SK-N-SH (cell line): Measurements from ENCODE around the gene FAM163A. TPM values are rescaled to one million over a fixed set of nuclear protein-coding genes. Genes with fewer than 3 reads are reported as not detected.

Experiments
- CTCF ChIA-PET: fragments of 300-600, 350-600 bp; formaldehyde crosslinking; extraction: SDS; loops from one replicate; lab custom pipeline; 2021; lab: Yijun Ruan, JAX
- POLR2A ChIA-PET: fragments of 350-600 bp; sonication (Branson Sonifier 250); formaldehyde crosslinking; extraction: SDS; loops from one replicate; lab custom pipeline; 2020; ENCODE audit warnings: antibody characterized with exemption, inconsistent platforms; lab: Yijun Ruan, JAX
- DNase-seq: peaks from one replicate; pipeline ENCODE4 v3.0.0; 2012
- H2AFZ ChIP-seq: fragments of 200-600 bp; sonication (generic); 2 replicates; pipeline ENCODE4 v1.8.1; 2016; ENCODE audit warnings: antibody characterized with exemption, mild to moderate bottlenecking, low read depth
- H3F3A ChIP-seq: fragments of 200-600 bp; sonication (generic); replicated peaks from 2 replicates; pipeline ENCODE3; 2016; ENCODE audit warnings: antibody characterized with exemption, mild to moderate bottlenecking; ENCODE audit not compliant: insufficient read depth
- H3K27ac ChIP-seq, 2 experiments: fragments of 200-500 bp in 1 of 2; fragments of 200-600 bp in 1 of 2; sonication (Bioruptor generic) in 1 of 2; sonication (generic), shearing (Covaris generic) in 1 of 2; 2 replicates each; pipeline versions ENCODE4 v1.5.1 to v1.6.1; 2014 to 2016; ENCODE audit warnings: low read depth in 2 of 2, inconsistent platforms in 1 of 2, low read length in 1 of 2, mild to moderate bottlenecking in 1 of 2, mixed read lengths in 1 of 2
- H3K27me3 ChIP-seq: fragments of 200-600 bp; sonication (generic), shearing (Covaris generic); 2 replicates; pipeline ENCODE4 v1.6.1; 2016; ENCODE audit warnings: mixed run types; ENCODE audit not compliant: insufficient read depth
- H3K36me3 ChIP-seq, 2 experiments: fragments of 200-500 bp in 1 of 2; fragments of 200-600 bp in 1 of 2; sonication (Bioruptor generic) in 1 of 2; sonication (generic) in 1 of 2; replicated peaks in 1 of 2; 2 replicates each; pipeline versions ENCODE3 to v1.5.1; 2014 to 2016; ENCODE audit warnings: low read length in 1 of 2, mild to moderate bottlenecking in 1 of 2; ENCODE audit not compliant: insufficient read depth in 2 of 2, control insufficient read depth in 1 of 2
- H3K4me1 ChIP-seq, 2 experiments: fragments of 200-500 bp in 1 of 2; fragments of 200-600 bp in 1 of 2; sonication (Bioruptor generic) in 1 of 2; sonication (generic), shearing (Covaris generic) in 1 of 2; 2 replicates each; pipeline versions ENCODE4 v1.5.1 to v1.6.1; 2014 to 2016; ENCODE audit warnings: low read depth in 1 of 2, low read length in 1 of 2, mixed run types in 1 of 2; ENCODE audit not compliant: insufficient read depth in 2 of 2, control insufficient read depth in 1 of 2
- H3K4me2 ChIP-seq: fragments of 200-600 bp; sonication (generic), shearing (Covaris generic); 2 replicates; pipeline ENCODE4 v1.6.1; 2017; ENCODE audit warnings: mixed run types
- H3K4me3 ChIP-seq, 2 experiments: fragments of 200-500 bp in 1 of 2; fragments of 200-600 bp in 1 of 2; sonication (Bioruptor generic) in 1 of 2; sonication (generic), shearing (Covaris generic) in 1 of 2; 2 replicates each; pipeline versions ENCODE4 v1.5.1 to v1.8.1; 2014 to 2016; ENCODE audit warnings: low read depth in 2 of 2, inconsistent platforms in 1 of 2, low read length in 1 of 2, mild to moderate bottlenecking in 1 of 2, mixed read lengths in 1 of 2, moderate library complexity in 1 of 2
- H3K79me2 ChIP-seq: fragments of 200-600 bp; sonication (generic); 2 replicates; pipeline ENCODE4 v1.8.1; 2017; ENCODE audit warnings: mild to moderate bottlenecking; ENCODE audit not compliant: insufficient read depth
- H3K9ac ChIP-seq: fragments of 200-600 bp; sonication (generic); 2 replicates; pipeline ENCODE4 v1.6.1; 2017; ENCODE audit warnings: mixed run types
- H3K9me2 ChIP-seq: fragments of 200-600 bp; sonication (generic); 2 replicates; pipeline ENCODE4 v1.6.1; 2017; ENCODE audit warnings: mixed run types
- H3K9me3 ChIP-seq: fragments of 200-600 bp; sonication (generic); 2 replicates; pipeline ENCODE4 v1.6.1; 2017; ENCODE audit warnings: mixed run types, mild to moderate bottlenecking, moderate library complexity
- H4K20me1 ChIP-seq: fragments of 200-600 bp; sonication (generic); 2 replicates; pipeline ENCODE4 v1.6.1; 2017; ENCODE audit warnings: mild to moderate bottlenecking, mixed run types; ENCODE audit not compliant: insufficient read depth
- EZH2phosphoT487 ChIP-seq: fragments of 200-600 bp; sonication (generic); IDR thresholded peaks from 2 replicates; pipeline ENCODE4 v1.6.1; 2017; ENCODE audit warnings: low read depth, mixed run types, mild to moderate bottlenecking, antibody characterized with exemption, moderate library complexity, borderline replicate concordance
- GABPA ChIP-seq: IDR thresholded peaks from 2 replicates; pipeline ENCODE4 v1.4.0; 2012; ENCODE audit warnings: low read depth, mild to moderate bottlenecking
- JUND ChIP-seq: IDR thresholded peaks from 2 replicates; pipeline ENCODE4 v1.4.0; 2012
- MEF2A ChIP-seq: IDR thresholded peaks from 2 replicates; pipeline ENCODE4 v1.4.0; 2012; ENCODE audit warnings: low read depth, borderline replicate concordance
- NFIC ChIP-seq: IDR thresholded peaks from 2 replicates; pipeline ENCODE4 v1.4.0; 2012; ENCODE audit warnings: borderline replicate concordance
- POLR2AphosphoS5 ChIP-seq: IDR thresholded peaks from 2 replicates; pipeline ENCODE4 v1.6.1; 2012; ENCODE audit warnings: low read depth, low read length
- RFX5 ChIP-seq: IDR thresholded peaks from 2 replicates; pipeline ENCODE4 v1.6.1; 2012; ENCODE audit warnings: mild to moderate bottlenecking, improper control_type of control experiment, low read length
- TCF12 ChIP-seq: IDR thresholded peaks from 2 replicates; pipeline ENCODE4 v1.4.0; 2012
- TEAD4 ChIP-seq: IDR thresholded peaks from 2 replicates; pipeline ENCODE4 v1.4.0; 2012; ENCODE audit warnings: mild to moderate bottlenecking, borderline replicate concordance; ENCODE audit not compliant: insufficient read depth
- WGBS: methylation state at CpG from one replicate; pipeline ENCODE4 v1.1.6; 2017; ENCODE audit warnings: low lambda C conversion rate; 5-methylcytosine and 5-hydroxymethylcytosine counted together
- polyA plus RNA-seq, 3 experiments: library from polyadenylated mRNA; depleted of rRNA; stranded (reverse); fragments of >200 nt; gene quantifications; 2 replicates each; pipeline ENCODE4 v1.2.3, GENCODE V29; 2012
- TF ChIP-seq, protein P1 (sequence below): fragments of 150-350 bp; IDR thresholded peaks from 2 replicates; pipeline ENCODE4 v1.6.1; 2016; ENCODE audit warnings: mild to moderate bottlenecking, low read depth, low read length
- TF ChIP-seq, protein P2 (sequence below): fragments of 200-600 bp; sonication (generic); IDR thresholded peaks from 2 replicates; pipeline ENCODE4 v1.6.1; 2017; ENCODE audit warnings: antibody characterized with exemption, mild to moderate bottlenecking, moderate library complexity
- TF ChIP-seq, protein P3 (sequence below): IDR thresholded peaks from 2 replicates; pipeline ENCODE4 v1.6.1; 2012; ENCODE audit warnings: mild to moderate bottlenecking, low read depth, low read length, moderate library complexity
- TF ChIP-seq, protein P4 (sequence below): fragments of 150-350 bp; IDR thresholded peaks from 2 replicates; pipeline ENCODE4 v1.6.1; 2017; ENCODE audit warnings: antibody characterized with exemption, low read length, low read depth, borderline replicate concordance

The FAM163A gene
- polyA plus RNA-seq, 1 of the 3 experiments (the other 2 are of a cell fraction), result 0.43 TPM

DNA sequence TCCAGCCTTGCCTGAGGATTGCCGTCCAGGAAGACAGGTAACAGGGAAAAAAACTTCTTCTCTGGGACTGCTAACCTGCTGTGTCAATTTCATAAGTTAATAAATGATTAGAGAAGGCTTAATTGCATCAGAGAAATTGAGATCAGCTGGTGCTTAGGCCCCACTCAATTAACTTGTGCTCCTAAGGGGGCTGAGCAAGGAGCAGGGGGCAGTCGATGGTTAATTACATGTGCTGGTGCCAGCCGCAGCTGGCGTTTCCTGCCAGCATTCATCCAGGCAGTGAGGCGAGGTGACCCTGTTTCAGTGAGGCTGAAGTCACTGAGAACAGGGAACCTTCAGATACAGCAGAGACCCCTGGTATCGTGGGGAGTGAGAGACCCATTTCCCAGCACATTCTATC lies 60.0 kb downstream of the FAM163A start:
- H3K36me3 ChIP-seq, result no peaks in the 10 kb centered on the region
- H4K20me1 ChIP-seq, result no peaks in the 10 kb centered on the region
- no peaks in the 10 kb centered on the region for H3K9me2 ChIP-seq
- 44% methylated on average over 6 of the region's 6 CpGs for WGBS
- CTCF ChIA-PET, result interaction anchor here (1.6 to 14.0 kb wide), 3 partner anchors 9 to 98 kb away, joined by 3 to 186 read pairs (median 37); no protein-coding TSS in a partner anchor
- H3K27ac ChIP-seq, result peak overlapping the region in 1 of 2 experiments; percentile 53; a peak in 1 of 4 replicates
- TF ChIP-seq GABPA (no peak), JUND (no peak), POLR2AphosphoS5 (no peak), TEAD4 (no peak), NFIC (no peak), RFX5 (no peak), TCF12 (no peak), EZH2phosphoT487 (no peak), MEF2A (no peak)
- TF ChIP-seq, protein P1, sequence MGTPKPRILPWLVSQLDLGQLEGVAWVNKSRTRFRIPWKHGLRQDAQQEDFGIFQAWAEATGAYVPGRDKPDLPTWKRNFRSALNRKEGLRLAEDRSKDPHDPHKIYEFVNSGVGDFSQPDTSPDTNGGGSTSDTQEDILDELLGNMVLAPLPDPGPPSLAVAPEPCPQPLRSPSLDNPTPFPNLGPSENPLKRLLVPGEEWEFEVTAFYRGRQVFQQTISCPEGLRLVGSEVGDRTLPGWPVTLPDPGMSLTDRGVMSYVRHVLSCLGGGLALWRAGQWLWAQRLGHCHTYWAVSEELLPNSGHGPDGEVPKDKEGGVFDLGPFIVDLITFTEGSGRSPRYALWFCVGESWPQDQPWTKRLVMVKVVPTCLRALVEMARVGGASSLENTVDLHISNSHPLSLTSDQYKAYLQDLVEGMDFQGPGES, result no peak
- TF ChIP-seq, protein P2, sequence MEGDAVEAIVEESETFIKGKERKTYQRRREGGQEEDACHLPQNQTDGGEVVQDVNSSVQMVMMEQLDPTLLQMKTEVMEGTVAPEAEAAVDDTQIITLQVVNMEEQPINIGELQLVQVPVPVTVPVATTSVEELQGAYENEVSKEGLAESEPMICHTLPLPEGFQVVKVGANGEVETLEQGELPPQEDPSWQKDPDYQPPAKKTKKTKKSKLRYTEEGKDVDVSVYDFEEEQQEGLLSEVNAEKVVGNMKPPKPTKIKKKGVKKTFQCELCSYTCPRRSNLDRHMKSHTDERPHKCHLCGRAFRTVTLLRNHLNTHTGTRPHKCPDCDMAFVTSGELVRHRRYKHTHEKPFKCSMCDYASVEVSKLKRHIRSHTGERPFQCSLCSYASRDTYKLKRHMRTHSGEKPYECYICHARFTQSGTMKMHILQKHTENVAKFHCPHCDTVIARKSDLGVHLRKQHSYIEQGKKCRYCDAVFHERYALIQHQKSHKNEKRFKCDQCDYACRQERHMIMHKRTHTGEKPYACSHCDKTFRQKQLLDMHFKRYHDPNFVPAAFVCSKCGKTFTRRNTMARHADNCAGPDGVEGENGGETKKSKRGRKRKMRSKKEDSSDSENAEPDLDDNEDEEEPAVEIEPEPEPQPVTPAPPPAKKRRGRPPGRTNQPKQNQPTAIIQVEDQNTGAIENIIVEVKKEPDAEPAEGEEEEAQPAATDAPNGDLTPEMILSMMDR, result no peak
- TF ChIP-seq, protein P3, sequence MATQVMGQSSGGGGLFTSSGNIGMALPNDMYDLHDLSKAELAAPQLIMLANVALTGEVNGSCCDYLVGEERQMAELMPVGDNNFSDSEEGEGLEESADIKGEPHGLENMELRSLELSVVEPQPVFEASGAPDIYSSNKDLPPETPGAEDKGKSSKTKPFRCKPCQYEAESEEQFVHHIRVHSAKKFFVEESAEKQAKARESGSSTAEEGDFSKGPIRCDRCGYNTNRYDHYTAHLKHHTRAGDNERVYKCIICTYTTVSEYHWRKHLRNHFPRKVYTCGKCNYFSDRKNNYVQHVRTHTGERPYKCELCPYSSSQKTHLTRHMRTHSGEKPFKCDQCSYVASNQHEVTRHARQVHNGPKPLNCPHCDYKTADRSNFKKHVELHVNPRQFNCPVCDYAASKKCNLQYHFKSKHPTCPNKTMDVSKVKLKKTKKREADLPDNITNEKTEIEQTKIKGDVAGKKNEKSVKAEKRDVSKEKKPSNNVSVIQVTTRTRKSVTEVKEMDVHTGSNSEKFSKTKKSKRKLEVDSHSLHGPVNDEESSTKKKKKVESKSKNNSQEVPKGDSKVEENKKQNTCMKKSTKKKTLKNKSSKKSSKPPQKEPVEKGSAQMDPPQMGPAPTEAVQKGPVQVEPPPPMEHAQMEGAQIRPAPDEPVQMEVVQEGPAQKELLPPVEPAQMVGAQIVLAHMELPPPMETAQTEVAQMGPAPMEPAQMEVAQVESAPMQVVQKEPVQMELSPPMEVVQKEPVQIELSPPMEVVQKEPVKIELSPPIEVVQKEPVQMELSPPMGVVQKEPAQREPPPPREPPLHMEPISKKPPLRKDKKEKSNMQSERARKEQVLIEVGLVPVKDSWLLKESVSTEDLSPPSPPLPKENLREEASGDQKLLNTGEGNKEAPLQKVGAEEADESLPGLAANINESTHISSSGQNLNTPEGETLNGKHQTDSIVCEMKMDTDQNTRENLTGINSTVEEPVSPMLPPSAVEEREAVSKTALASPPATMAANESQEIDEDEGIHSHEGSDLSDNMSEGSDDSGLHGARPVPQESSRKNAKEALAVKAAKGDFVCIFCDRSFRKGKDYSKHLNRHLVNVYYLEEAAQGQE, result no peak
- TF ChIP-seq, protein P4, sequence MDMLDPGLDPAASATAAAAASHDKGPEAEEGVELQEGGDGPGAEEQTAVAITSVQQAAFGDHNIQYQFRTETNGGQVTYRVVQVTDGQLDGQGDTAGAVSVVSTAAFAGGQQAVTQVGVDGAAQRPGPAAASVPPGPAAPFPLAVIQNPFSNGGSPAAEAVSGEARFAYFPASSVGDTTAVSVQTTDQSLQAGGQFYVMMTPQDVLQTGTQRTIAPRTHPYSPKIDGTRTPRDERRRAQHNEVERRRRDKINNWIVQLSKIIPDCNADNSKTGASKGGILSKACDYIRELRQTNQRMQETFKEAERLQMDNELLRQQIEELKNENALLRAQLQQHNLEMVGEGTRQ, result no peak
- H3F3A ChIP-seq, result no peaks in the 10 kb centered on the region
- H3K27me3 ChIP-seq, result no peaks in the 10 kb centered on the region; the same call in 1 of the 2 replicates
- H3K9ac ChIP-seq, result no peak overlapping the region
- POLR2A ChIA-PET, result interaction anchor here (1.0 kb wide), 1 partner anchor 18 kb away, joined by 4 read pairs; no protein-coding TSS in a partner anchor
- no peak overlapping the region for H3K4me3 ChIP-seq
- peak; percentile 40 for DNase-seq
- H2AFZ ChIP-seq, result no peak overlapping the region
- no peaks in the 10 kb centered on the region for H3K9me3 ChIP-seq
- H3K79me2 ChIP-seq, result no peaks in the 10 kb centered on the region
- peaks cover 0 to 55% of the 10 kb centered on the region in 2 experiments; a peak in 1 of 4 replicates for H3K4me1 ChIP-seq
- no peak overlapping the region for H3K4me2 ChIP-seq
